ENCODE data around the gene LRRC25.

DNA sequence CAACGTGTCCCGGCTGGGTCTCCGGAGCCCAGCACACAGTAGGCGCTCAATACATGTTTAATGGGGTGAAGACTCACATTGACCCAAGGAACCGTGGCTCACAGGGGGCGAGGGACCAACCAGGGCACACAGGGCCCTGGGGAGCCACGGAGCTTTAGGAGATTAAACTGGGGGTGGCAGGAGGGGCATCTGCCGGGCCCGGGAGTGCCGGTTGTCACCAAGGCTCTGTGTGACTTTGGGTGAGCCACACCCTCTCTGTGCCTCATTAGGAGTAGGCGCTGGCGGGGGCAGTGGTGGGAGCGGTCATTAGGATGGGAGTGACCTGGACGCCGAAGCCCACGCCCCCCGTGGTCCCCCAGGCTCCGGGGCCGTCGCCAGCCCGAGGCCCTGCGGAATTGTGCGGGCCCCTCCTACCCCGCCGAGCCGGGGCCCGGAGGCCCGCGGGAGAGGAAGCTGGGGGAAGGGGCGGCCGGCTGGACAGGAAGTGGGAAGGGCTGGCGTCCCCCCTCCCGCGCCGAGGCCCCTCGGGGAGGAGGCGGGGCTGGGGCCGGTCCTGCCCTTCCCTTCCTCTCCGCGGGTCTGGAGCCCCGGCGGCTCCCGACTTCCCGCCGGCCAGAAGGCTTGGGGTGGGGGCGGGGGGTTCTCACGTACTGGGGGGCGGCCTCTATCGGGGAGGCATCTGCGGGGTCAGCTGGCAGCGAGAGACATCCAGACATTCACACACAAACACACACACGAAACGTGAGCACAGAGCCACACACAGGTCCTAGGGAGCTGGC is 20.0 kb upstream of the LRRC25 start:
- TF ChIP-seq POLR2AphosphoS5 (IDR thresholded peaks at IDR 0.05) (peak; percentile 54 to 85 (median 75)), POLR2A (IDR thresholded peaks at IDR 0.05) (no peak)

Measured in spleen (tissue), 3 donors.